Thyroid gland (tissue), 4 donors: Measurements from ENCODE around the gene GIGYF2.

ENCODE experiments used
- CTCF ChIP-seq, 6 experiments: fragments of 200-600 bp in 3 of 6; fragments of 450-650 bp in 3 of 6; sonication (generic) in 3 of 6; IDR thresholded peaks; one replicate each; pipeline ENCODE4 v1.5.1; 2016 to 2019; ENCODE audit warnings: antibody characterized with exemption in 6 of 6, mild to moderate bottlenecking in 2 of 6, inconsistent platforms in 1 of 6, moderate library complexity in 1 of 6
- POLR2A ChIP-seq, 2 donors: fragments of 450-650 bp; IDR thresholded peaks; one replicate each; pipeline ENCODE4 v1.6.1; 2017; ENCODE audit warnings: antibody characterized with exemption in 2 of 2, mild to moderate bottlenecking in 2 of 2, moderate library complexity in 1 of 2

- TF ChIP-seq CTCF (IDR thresholded peaks at IDR 0.05) (no peak), POLR2A (IDR thresholded peaks at IDR 0.05) (no peak)
These were observed 176.3 kb downstream of the GIGYF2 start for GRCh38 chr2:232873292-232873908.
